Measurements from ENCODE around the gene KRTAP12-2.

Gene KRTAP12-2

GRCh38 chr21:44695184-44695583, 28.5 kb upstream of the KRTAP12-2 start:
- H3K27ac ChIP-seq (replicated peaks; ENCODE audit: low read length) = no peak overlapping the region
- H4K8ac ChIP-seq (ENCODE audit: low read depth, low read length) = no peak overlapping the region
- H2AFZ ChIP-seq (ENCODE audit: low read length) = no peak overlapping the region
- H3K27me3 ChIP-seq (ENCODE audit: control insufficient read depth in 3 of 3, insufficient read depth in 3 of 3, low read depth in 1 of 3, low read length in 3 of 3) = peaks cover 0 to 29% (median 0%) of the 10 kb centered on the region in 3 experiments
- DNase-seq (ENCODE audit: low spot score) = no peak
- H3K79me1 ChIP-seq (ENCODE audit: low read depth, low read length) = no peaks in the 10 kb centered on the region
- no peak overlapping the region for H3K4ac ChIP-seq (ENCODE audit: low read length)
- WGBS, 2 donors (ENCODE audit: extremely low coverage in 2 of 2, insufficient read length in 2 of 2, insufficient replicate concordance in 1 of 2) = no CpG with 5 or more reads among the region's 8 CpGs
- H3K36me3 ChIP-seq (replicated peaks in 1 of 2; ENCODE audit: control insufficient read depth in 2 of 2, insufficient read depth in 2 of 2, low read length in 2 of 2) = no peaks in the 10 kb centered on the region
- H4K91ac ChIP-seq (ENCODE audit: low read depth, low read length, poor library complexity) = no peak overlapping the region
- H3K9me3 ChIP-seq (replicated peaks in 1 of 2; ENCODE audit: control insufficient read depth in 2 of 2, insufficient read depth in 1 of 2, low read depth in 1 of 2, low read length in 2 of 2) = peaks cover 0 to 3% of the 10 kb centered on the region in 2 donors
- H2BK15ac ChIP-seq (ENCODE audit: low read length) = no peak overlapping the region
- no peak overlapping the region for H3K4me2 ChIP-seq (ENCODE audit: insufficient read depth, low read length, poor library complexity, severe bottlenecking)
- no peak overlapping the region for H3K23ac ChIP-seq (ENCODE audit: low read depth, low read length, poor library complexity)
- H3K4me1 ChIP-seq (ENCODE audit: control insufficient read depth in 2 of 2, insufficient read depth in 1 of 2, low read depth in 1 of 2, low read length in 2 of 2) = peaks cover 7 to 14% of the 10 kb centered on the region in 2 donors
- H2BK5ac ChIP-seq (ENCODE audit: low read length) = no peak overlapping the region
- no peak overlapping the region for H2BK12ac ChIP-seq (ENCODE audit: low read length)
- no peak overlapping the region for H3K18ac ChIP-seq (ENCODE audit: low read length)
- no peak overlapping the region for H3K9ac ChIP-seq (ENCODE audit: low read depth, low read length, poor library complexity)
- H2BK120ac ChIP-seq (ENCODE audit: low read depth, low read length) = no peak overlapping the region
- H2AK5ac ChIP-seq (ENCODE audit: low read depth, low read length) = no peak overlapping the region
- H3K14ac ChIP-seq (ENCODE audit: low read length) = no peak overlapping the region
- no peak overlapping the region for H3K4me3 ChIP-seq (ENCODE audit: low read length in 2 of 2)

GRCh38 chr21:44694776-44695175, 28.0 kb upstream of the KRTAP12-2 start:
- Histone ChIP-seq H3K9ac (ENCODE audit: low read depth, low read length, poor library complexity) (no peak overlapping the region), H2AFZ (ENCODE audit: low read length) (no peak overlapping the region), H3K36me3 (replicated peaks in 1 of 2; ENCODE audit: control insufficient read depth in 2 of 2, insufficient read depth in 2 of 2, low read length in 2 of 2) (no peaks in the 10 kb centered on the region), H3K23ac (ENCODE audit: low read depth, low read length, poor library complexity) (no peak overlapping the region), H2BK15ac (ENCODE audit: low read length) (no peak overlapping the region), H4K91ac (ENCODE audit: low read depth, low read length, poor library complexity) (no peak overlapping the region), H3K4me2 (ENCODE audit: insufficient read depth, low read length, poor library complexity, severe bottlenecking) (no peak overlapping the region), H3K4ac (ENCODE audit: low read length) (no peak overlapping the region), H3K4me1 (ENCODE audit: control insufficient read depth in 2 of 2, insufficient read depth in 1 of 2, low read depth in 1 of 2, low read length in 2 of 2) (peaks cover 5 to 12% of the 10 kb centered on the region in 2 donors), H3K27ac (replicated peaks; ENCODE audit: low read length) (no peak overlapping the region), H2BK5ac (ENCODE audit: low read length) (no peak overlapping the region), H3K27me3 (ENCODE audit: control insufficient read depth in 3 of 3, insufficient read depth in 3 of 3, low read depth in 1 of 3, low read length in 3 of 3) (peaks cover 0 to 25% (median 0%) of the 10 kb centered on the region in 3 experiments), H2BK120ac (ENCODE audit: low read depth, low read length) (no peak overlapping the region), H2BK12ac (ENCODE audit: low read length) (no peak overlapping the region), H4K8ac (ENCODE audit: low read depth, low read length) (no peak overlapping the region), H2AK5ac (ENCODE audit: low read depth, low read length) (no peak overlapping the region), H3K79me1 (ENCODE audit: low read depth, low read length) (no peaks in the 10 kb centered on the region), H3K9me3 (replicated peaks in 1 of 2; ENCODE audit: control insufficient read depth in 2 of 2, insufficient read depth in 1 of 2, low read depth in 1 of 2, low read length in 2 of 2) (peaks cover 0 to 3% of the 10 kb centered on the region in 2 donors), H3K18ac (ENCODE audit: low read length) (no peak overlapping the region), H3K4me3 (ENCODE audit: low read length in 2 of 2) (no peak overlapping the region), H3K14ac (ENCODE audit: low read length) (no peak overlapping the region)
- no CpG with 5 or more reads among the region's 11 CpGs for WGBS, 2 donors (ENCODE audit: extremely low coverage in 2 of 2, insufficient read length in 2 of 2, insufficient replicate concordance in 1 of 2)
- DNase-seq (ENCODE audit: low spot score) = no peak

- Histone ChIP-seq H2BK12ac (ENCODE audit: low read length) (no peak overlapping the region), H4K91ac (ENCODE audit: low read depth, low read length, poor library complexity) (no peak overlapping the region), H3K9ac (ENCODE audit: low read depth, low read length, poor library complexity) (no peak overlapping the region), H3K27me3 (ENCODE audit: control insufficient read depth in 3 of 3, insufficient read depth in 3 of 3, low read depth in 1 of 3, low read length in 3 of 3) (peaks cover 0 to 13% (median 0%) of the 10 kb centered on the region in 3 experiments), H2BK5ac (ENCODE audit: low read length) (no peak overlapping the region), H3K14ac (ENCODE audit: low read length) (no peak overlapping the region), H3K4ac (ENCODE audit: low read length) (no peak overlapping the region), H4K8ac (ENCODE audit: low read depth, low read length) (no peak overlapping the region), H2BK15ac (ENCODE audit: low read length) (no peak overlapping the region), H3K23ac (ENCODE audit: low read depth, low read length, poor library complexity) (no peak overlapping the region), H2AK5ac (ENCODE audit: low read depth, low read length) (no peak overlapping the region), H3K27ac (replicated peaks; ENCODE audit: low read length) (no peak overlapping the region), H3K79me1 (ENCODE audit: low read depth, low read length) (no peaks in the 10 kb centered on the region), H3K9me3 (replicated peaks in 1 of 2; ENCODE audit: control insufficient read depth in 2 of 2, insufficient read depth in 1 of 2, low read depth in 1 of 2, low read length in 2 of 2) (peaks cover 0 to 3% of the 10 kb centered on the region in 2 donors), H3K4me1 (ENCODE audit: control insufficient read depth in 2 of 2, insufficient read depth in 1 of 2, low read depth in 1 of 2, low read length in 2 of 2) (peaks cover 2 to 8% of the 10 kb centered on the region in 2 donors), H3K4me3 (ENCODE audit: low read length in 2 of 2) (no peak overlapping the region), H2BK120ac (ENCODE audit: low read depth, low read length) (no peak overlapping the region), H2AFZ (ENCODE audit: low read length) (no peak overlapping the region), H3K18ac (ENCODE audit: low read length) (no peak overlapping the region), H3K4me2 (ENCODE audit: insufficient read depth, low read length, poor library complexity, severe bottlenecking) (no peak overlapping the region), H3K36me3 (replicated peaks in 1 of 2; ENCODE audit: control insufficient read depth in 2 of 2, insufficient read depth in 2 of 2, low read length in 2 of 2) (no peaks in the 10 kb centered on the region)
- WGBS, 2 donors (ENCODE audit: extremely low coverage in 2 of 2, insufficient read length in 2 of 2, insufficient replicate concordance in 1 of 2) = no CpG with 5 or more reads among the region's 2 CpGs
- DNase-seq (ENCODE audit: low spot score) = no peak
These were observed 26.2 kb upstream of the KRTAP12-2 start for GRCh38 chr21:44692798-44693512.

DNA sequence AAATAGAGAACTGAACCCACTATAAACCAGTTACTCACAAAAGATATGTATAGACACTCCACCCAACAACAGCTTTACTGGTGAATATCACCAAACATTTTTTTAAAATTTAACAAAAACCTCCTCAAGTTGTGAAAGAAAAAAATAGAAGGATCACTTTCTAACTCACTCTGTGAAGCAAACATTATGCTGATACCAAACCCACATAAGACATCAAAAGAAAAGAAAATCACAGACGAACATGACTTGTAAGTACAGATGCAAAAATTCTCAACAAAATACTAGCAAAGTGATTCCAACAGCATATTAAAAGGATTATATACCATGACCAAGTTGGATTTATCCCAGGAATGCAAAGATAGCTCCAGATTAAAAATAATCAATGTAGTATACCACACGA, 25.0 kb upstream of the KRTAP12-2 start:
- Histone ChIP-seq H3K9ac (ENCODE audit: low read depth, low read length, poor library complexity) (no peak overlapping the region), H3K4me1 (ENCODE audit: control insufficient read depth in 2 of 2, insufficient read depth in 1 of 2, low read depth in 1 of 2, low read length in 2 of 2) (peaks cover 2 to 8% of the 10 kb centered on the region in 2 donors), H3K9me3 (replicated peaks in 1 of 2; ENCODE audit: control insufficient read depth in 2 of 2, insufficient read depth in 1 of 2, low read depth in 1 of 2, low read length in 2 of 2) (peaks cover 0 to 3% of the 10 kb centered on the region in 2 donors), H3K27ac (replicated peaks; ENCODE audit: low read length) (no peak overlapping the region), H2AFZ (ENCODE audit: low read length) (no peak overlapping the region), H2BK12ac (ENCODE audit: low read length) (no peak overlapping the region), H3K14ac (ENCODE audit: low read length) (no peak overlapping the region), H3K4me3 (ENCODE audit: low read length in 2 of 2) (no peak overlapping the region), H2BK15ac (ENCODE audit: low read length) (no peak overlapping the region), H3K36me3 (replicated peaks in 1 of 2; ENCODE audit: control insufficient read depth in 2 of 2, insufficient read depth in 2 of 2, low read length in 2 of 2) (no peaks in the 10 kb centered on the region), H3K23ac (ENCODE audit: low read depth, low read length, poor library complexity) (no peak overlapping the region), H4K8ac (ENCODE audit: low read depth, low read length) (no peak overlapping the region), H3K4ac (ENCODE audit: low read length) (no peak overlapping the region), H2AK5ac (ENCODE audit: low read depth, low read length) (no peak overlapping the region), H3K4me2 (ENCODE audit: insufficient read depth, low read length, poor library complexity, severe bottlenecking) (no peak overlapping the region), H2BK120ac (ENCODE audit: low read depth, low read length) (no peak overlapping the region), H3K18ac (ENCODE audit: low read length) (no peak overlapping the region), H4K91ac (ENCODE audit: low read depth, low read length, poor library complexity) (no peak overlapping the region), H2BK5ac (ENCODE audit: low read length) (no peak overlapping the region), H3K27me3 (ENCODE audit: control insufficient read depth in 3 of 3, insufficient read depth in 3 of 3, low read depth in 1 of 3, low read length in 3 of 3) (peaks cover 0 to 19% (median 0%) of the 10 kb centered on the region in 3 experiments), H3K79me1 (ENCODE audit: low read depth, low read length) (no peaks in the 10 kb centered on the region)
- no peak for DNase-seq (ENCODE audit: low spot score)
- WGBS, 2 donors (ENCODE audit: extremely low coverage in 2 of 2, insufficient read length in 2 of 2, insufficient replicate concordance in 1 of 2) = no CpG with 5 or more reads among the region's 2 CpGs
